ENCODE data around the gene SH3GLB1.

- TF ChIP-seq POLR2A (IDR thresholded peaks at IDR 0.05) (no peak), CTCF (IDR thresholded peaks at IDR 0.05) (no peak)
These were observed 58.0 kb downstream of the SH3GLB1 start for GRCh38 chr1:86762336-86762735.
